GM10248 (cell line): ENCODE data around the gene SNAPIN.

ENCODE experiments used
- CTCF ChIA-PET: fragments of 300-600 bp; sonication (Branson Sonifier 250); formaldehyde crosslinking; extraction: SDS; loops from one replicate; lab custom pipeline; 2021; ENCODE audit warnings: antibody characterized with exemption; lab: Yijun Ruan, JAX
- POLR2A ChIA-PET: fragments of 350-650 bp; sonication (Branson Sonifier 250); formaldehyde crosslinking; extraction: SDS; loops from one replicate; lab custom pipeline; 2020; ENCODE audit warnings: antibody characterized with exemption; lab: Yijun Ruan, JAX
- DNase-seq: peaks from one replicate; pipeline ENCODE4 v3.0.0; 2012; ENCODE audit errors: extremely low spot score
- TF ChIP-seq, protein P1 (sequence below): IDR thresholded peaks from 2 replicates; pipeline ENCODE4 v1.5.1; 2012; ENCODE audit warnings: mild to moderate bottlenecking, low read depth; ENCODE audit errors: extremely low read depth, missing control alignments, control extremely low read depth

Gene SNAPIN

DNA sequence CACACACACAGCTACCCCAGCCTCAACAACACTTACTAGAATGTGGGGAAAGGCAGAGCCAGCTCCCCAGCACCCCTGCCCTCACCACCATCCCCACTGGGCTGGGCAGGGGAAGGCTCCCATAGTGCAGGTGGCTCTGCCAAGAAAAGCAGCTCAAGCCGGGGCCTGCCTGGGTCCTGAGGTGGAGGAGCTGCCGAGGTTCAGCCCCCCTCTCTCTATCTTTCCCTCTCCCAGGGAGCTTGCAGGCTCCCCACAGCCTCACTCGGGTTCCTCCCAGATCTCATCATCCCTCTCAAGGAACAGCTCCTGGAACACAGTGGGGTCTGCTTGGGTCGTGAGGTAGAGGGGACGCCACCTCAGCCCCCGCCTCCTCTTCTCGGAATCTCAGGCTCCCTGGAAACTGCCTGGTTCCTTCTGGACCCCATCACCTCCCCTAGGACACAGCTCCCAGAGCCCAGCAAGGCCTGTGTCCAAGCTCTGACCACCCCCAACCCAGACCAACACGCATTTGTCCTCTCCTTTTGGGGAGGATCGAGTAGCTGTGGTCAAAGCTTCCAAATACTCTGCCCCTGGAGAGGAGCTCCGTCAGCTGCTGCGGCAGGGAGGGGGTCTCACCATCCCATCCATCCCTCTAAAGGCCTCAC is 46.3 kb upstream of the SNAPIN start:
- peak; percentile 16 for DNase-seq
- ChIA-PET POLR2A (no interaction called here), CTCF (interaction anchor here (1.3 to 9.1 kb wide), 3 partner anchors 15 to 41 kb away, joined by 4 to 136 read pairs (median 16); partner anchors contain the start of genes S100A1 and S100A13)
- TF ChIP-seq, protein P1, sequence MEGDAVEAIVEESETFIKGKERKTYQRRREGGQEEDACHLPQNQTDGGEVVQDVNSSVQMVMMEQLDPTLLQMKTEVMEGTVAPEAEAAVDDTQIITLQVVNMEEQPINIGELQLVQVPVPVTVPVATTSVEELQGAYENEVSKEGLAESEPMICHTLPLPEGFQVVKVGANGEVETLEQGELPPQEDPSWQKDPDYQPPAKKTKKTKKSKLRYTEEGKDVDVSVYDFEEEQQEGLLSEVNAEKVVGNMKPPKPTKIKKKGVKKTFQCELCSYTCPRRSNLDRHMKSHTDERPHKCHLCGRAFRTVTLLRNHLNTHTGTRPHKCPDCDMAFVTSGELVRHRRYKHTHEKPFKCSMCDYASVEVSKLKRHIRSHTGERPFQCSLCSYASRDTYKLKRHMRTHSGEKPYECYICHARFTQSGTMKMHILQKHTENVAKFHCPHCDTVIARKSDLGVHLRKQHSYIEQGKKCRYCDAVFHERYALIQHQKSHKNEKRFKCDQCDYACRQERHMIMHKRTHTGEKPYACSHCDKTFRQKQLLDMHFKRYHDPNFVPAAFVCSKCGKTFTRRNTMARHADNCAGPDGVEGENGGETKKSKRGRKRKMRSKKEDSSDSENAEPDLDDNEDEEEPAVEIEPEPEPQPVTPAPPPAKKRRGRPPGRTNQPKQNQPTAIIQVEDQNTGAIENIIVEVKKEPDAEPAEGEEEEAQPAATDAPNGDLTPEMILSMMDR: no peak

DNA sequence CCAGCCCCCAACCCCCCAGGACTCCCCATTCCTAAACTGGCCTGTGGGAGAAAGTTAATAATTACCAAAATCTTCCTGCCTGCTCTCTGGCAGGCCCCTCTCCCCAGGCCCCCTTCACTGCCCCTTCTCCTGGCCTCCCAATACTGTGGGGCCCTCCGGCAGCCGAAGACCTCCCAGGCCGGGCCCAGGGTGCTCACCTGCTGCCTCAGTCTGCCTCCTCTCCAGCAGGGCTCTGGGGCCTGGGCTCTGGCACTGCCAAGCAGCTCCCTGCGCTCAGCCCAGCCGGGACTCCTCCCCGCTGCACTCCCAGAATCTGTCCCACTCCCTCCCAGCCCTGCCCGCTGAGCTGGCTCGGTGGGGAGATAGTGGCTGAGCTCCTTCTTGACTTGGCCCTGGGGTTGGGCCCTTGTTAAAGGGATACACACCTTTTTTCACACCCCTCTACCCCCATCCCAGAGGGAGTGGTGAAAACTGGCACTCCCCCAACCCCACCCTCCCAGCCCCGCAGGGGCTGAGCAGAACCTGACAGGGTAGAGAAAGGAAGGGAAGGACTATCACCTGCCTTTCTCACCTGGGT is 45.7 kb upstream of the SNAPIN start, which contains the start of gene S100A16:
S100A16 (minus strand) TSS at position 383 of the 577 bp plus-strand sequence. CDS start 4,986 bp downstream, outside the sequence.
- TF ChIP-seq, protein P1: no peak
- peak; percentile 17 for DNase-seq
- CTCF ChIA-PET: interaction anchor here (3.2 to 9.1 kb wide), 2 partner anchors 14 to 42 kb away, joined by 16 to 136 read pairs; partner anchors contain the start of genes S100A1 and S100A13
- POLR2A ChIA-PET: no interaction called here

DNA sequence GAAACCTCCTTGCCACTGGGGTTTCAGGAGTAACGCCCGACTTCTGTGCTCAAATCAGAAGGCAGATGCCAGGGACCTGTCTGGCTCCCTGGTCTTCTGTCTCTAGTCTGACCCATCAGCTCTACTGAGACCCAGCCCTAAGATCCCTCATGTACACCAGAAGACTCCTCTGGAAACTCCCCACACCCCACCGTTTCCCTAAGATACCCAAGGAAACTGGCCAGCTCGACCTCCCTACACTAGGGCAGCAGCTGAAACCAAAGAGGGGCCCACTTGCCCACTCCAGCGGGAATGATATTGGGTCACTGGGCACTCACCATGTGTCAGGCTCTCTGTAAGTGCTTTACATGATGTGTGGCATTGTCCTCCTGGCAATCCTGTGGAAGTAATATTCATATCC is 45.1 kb upstream of the SNAPIN start:
- TF ChIP-seq, protein P1: no peak
- CTCF ChIA-PET: interaction anchor here (3.2 to 9.1 kb wide), 2 partner anchors 14 to 43 kb away, joined by 16 to 136 read pairs; partner anchors contain the start of genes S100A1 and S100A13
- POLR2A ChIA-PET: no interaction called here

DNA sequence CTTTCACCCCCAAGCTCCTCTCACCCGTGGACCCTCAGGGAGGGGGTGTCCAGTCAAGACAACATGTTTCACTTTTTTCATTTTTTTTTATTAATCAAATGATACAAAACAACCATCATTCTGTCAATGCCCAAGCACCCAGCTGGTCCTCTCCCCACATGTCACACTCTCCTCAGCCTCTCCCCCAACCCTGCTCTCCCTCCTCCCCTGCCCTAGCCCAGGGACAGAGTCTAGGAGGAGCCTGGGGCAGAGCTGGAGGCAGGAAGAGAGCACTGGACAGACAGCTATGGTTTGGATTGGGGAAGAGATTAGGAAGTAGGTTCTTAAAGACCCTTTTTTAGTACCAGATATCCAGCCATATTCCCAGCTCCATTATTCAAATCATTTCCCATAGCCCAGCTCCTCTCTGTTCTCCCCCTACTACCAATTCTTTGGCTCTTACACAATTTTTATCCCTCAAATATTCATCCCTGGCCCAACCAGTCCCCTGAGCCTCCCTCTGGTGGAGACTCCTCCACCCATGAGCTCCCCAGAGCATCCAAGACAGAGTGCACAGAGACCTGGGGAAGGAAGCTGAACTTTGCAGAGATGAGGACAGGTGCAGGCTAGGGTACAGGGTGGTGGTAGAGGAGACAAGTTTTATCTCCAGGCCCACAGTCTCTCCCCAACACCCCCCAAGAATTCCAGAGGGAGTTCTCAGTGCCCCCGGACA is 44.2 kb upstream of the SNAPIN start:
- ChIA-PET POLR2A (no interaction called here), CTCF (interaction anchor here (1.1 to 9.1 kb wide), 9 partner anchors 9 to 373 kb away, joined by 4 to 136 read pairs (median 5); partner anchors contain the start of genes S100A1, S100A13 and S100A4)
- peak; percentile 8 for DNase-seq
- TF ChIP-seq, protein P1: no peak

More for the DNA sequence above, 45.1 kb upstream of the SNAPIN start:
- peak; percentile 12 for DNase-seq

DNA sequence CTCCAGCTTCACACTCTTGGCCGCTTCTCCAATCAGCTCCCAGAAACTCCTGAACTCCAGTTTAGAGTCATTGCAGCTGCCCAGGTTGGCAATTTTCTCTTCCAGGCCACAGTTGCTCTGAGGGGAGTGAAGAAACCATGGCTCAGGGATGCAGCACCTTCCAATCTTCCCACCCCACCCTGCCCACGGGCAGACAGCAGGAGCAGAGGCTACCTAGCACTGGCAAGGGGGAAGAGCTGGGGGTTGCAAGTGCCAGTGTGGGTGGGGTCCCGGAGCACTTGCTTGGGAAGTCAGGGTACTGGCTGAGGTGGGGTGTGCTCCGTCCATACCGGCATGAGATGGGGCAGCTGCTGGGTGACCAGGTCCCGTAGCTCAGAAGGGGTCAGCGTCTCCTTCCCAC is 43.6 kb upstream of the SNAPIN start:
- TF ChIP-seq, protein P1: no peak
- peak; percentile 10 for DNase-seq
- CTCF ChIA-PET: interaction anchor here (0.8 to 9.1 kb wide), 11 partner anchors 9 to 372 kb away, joined by 3 to 136 read pairs (median 5); partner anchors contain the start of genes S100A1, S100A13 and S100A4
- POLR2A ChIA-PET: no interaction called here

DNA sequence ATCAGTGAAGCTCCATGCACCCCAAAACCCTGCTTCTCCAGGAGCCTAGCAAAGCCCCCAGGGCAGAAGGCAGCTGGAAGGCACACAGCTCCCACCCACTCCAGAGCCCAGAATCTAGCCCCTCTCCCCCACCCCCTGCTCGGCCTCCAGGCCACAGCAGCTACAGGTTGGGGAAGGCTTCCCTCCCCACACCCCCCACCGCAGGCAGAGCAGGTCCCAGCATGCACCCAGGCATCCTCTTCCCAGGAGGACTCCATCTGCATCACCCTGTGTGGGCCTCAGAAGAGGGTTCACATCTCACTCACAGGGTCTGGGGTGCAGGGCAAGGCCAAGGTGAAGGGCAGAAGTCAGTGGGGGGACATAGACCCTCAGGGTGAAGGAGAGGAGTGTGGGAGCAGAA is 43.1 kb upstream of the SNAPIN start:
- CTCF ChIA-PET: interaction anchor here (0.6 to 9.1 kb wide), 13 partner anchors 8 to 372 kb away, joined by 3 to 136 read pairs (median 5); partner anchors contain the start of genes S100A1, S100A13 and S100A4
- TF ChIP-seq, protein P1: no peak
- POLR2A ChIA-PET: no interaction called here
- peak; percentile 15 for DNase-seq
